Fibroblast of lung (primary cell): ENCODE results near the gene EDDM13. TPM values are rescaled to one million over a fixed set of nuclear protein-coding genes. Genes with fewer than 3 reads are reported as not detected.

ENCODE experiments used
- DNase-seq, 2 donors: peaks; one replicate each; pipeline versions ENCODE4 v3.0.0 to v3.0.0-alpha.2; 2010; ENCODE audit warnings: low read depth in 2 of 2
- H2AFZ ChIP-seq: 2 replicates; pipeline ENCODE4 v1.5.1; 2012; ENCODE audit warnings: low read length, control low read depth, inconsistent platforms
- H3K27ac ChIP-seq: 2 replicates; pipeline ENCODE4 v1.5.1; 2011; ENCODE audit warnings: low read length, control low read depth; ENCODE audit not compliant: insufficient read depth
- H3K27me3 ChIP-seq: 2 replicates; pipeline ENCODE4 v1.5.1; 2011; ENCODE audit warnings: mild to moderate bottlenecking, low read length; ENCODE audit not compliant: control insufficient read depth, insufficient read depth
- H3K36me3 ChIP-seq: 2 replicates; pipeline ENCODE4 v1.5.1; 2011; ENCODE audit warnings: low read length; ENCODE audit not compliant: control insufficient read depth, insufficient read depth
- H3K4me1 ChIP-seq: 2 replicates; pipeline ENCODE4 v1.5.1; 2011; ENCODE audit warnings: low read length; ENCODE audit not compliant: control insufficient read depth, insufficient read depth; ENCODE audit errors: extremely low read depth
- H3K4me2 ChIP-seq: 2 replicates; pipeline ENCODE4 v1.5.1; 2011; ENCODE audit warnings: low read length, control low read depth; ENCODE audit not compliant: insufficient read depth; ENCODE audit errors: extremely low read depth
- H3K4me3 ChIP-seq, 4 experiments: fragments of 200-600 bp in 1 of 4; sonication (generic) in 1 of 4; replicated peaks in 1 of 4; 2 replicates each; pipeline ENCODE4 v1.5.1; 2011 to 2016; ENCODE audit warnings: low read length in 4 of 4, low read depth in 3 of 4, mild to moderate bottlenecking in 3 of 4, control low read depth in 2 of 4, inconsistent platforms in 1 of 4, mixed read lengths in 1 of 4; ENCODE audit not compliant: insufficient read depth in 1 of 4; ENCODE audit errors: control extremely low read depth in 1 of 4
- H3K79me2 ChIP-seq: 2 replicates; pipeline ENCODE4 v1.5.1; 2012; ENCODE audit warnings: mild to moderate bottlenecking, low read length, inconsistent platforms; ENCODE audit not compliant: control insufficient read depth, insufficient read depth
- H3K9ac ChIP-seq: 2 replicates; pipeline ENCODE4 v1.5.1; 2011; ENCODE audit warnings: mild to moderate bottlenecking, low read length, control low read depth; ENCODE audit not compliant: insufficient read depth
- H3K9me3 ChIP-seq: 2 replicates; pipeline ENCODE4 v1.5.1; 2012; ENCODE audit warnings: low read depth, low read length; ENCODE audit not compliant: control insufficient read depth, insufficient read depth
- H4K20me1 ChIP-seq: 2 replicates; pipeline ENCODE4 v1.5.1; 2011; ENCODE audit warnings: low read length; ENCODE audit not compliant: control insufficient read depth, insufficient read depth; ENCODE audit errors: extremely low read depth
- EZH2 ChIP-seq: IDR thresholded peaks from 2 replicates; pipeline ENCODE4 v1.5.1; 2012; ENCODE audit warnings: low read length, control low read depth, mild to moderate bottlenecking; ENCODE audit errors: missing control alignments
- polyA minus RNA-seq: library from RNA; depleted of rRNA, polyadenylated mRNA; stranded (reverse); fragments of >200 nt; gene quantifications from 2 replicates; pipeline ENCODE4 v1.2.3, GENCODE V29; 2011; ENCODE audit warnings: low replicate concordance
- polyA plus RNA-seq, 2 donors: library from polyadenylated mRNA; depleted of rRNA in 1 of 2; stranded (reverse) in 1 of 2; unstranded in 1 of 2; fragments of >200 nt; gene quantifications; 2 replicates each; pipeline ENCODE4 v1.2.1, GENCODE V29; 2011 to 2012; ENCODE audit warnings: missing spikeins in 1 of 2
- total RNA-seq: library from RNA; depleted of rRNA; stranded (reverse); fragments of >200 nt; gene quantifications from 2 replicates; pipeline ENCODE4 v1.2.1, GENCODE V29; 2014
- TF ChIP-seq, protein P1 (sequence below), 2 donors: IDR thresholded peaks in 1 of 2; conservative IDR thresholded peaks in 1 of 2; 1 replicate in 1 of 2; 2 replicates in 1 of 2; pipeline ENCODE4 v1.5.1; 2011 to 2012; ENCODE audit warnings: low read length in 2 of 2, control low read depth in 1 of 2, inconsistent platforms in 1 of 2, low read depth in 1 of 2, mild to moderate bottlenecking in 1 of 2

EDDM13 gene
- total RNA-seq (not detected in 2 replicates), polyA plus RNA-seq (not detected in 2 replicates), polyA minus RNA-seq (not detected in 2 replicates)
- polyA plus RNA-seq (2012) = not detected in 2 replicates

- Histone ChIP-seq H3K9ac (no peak within 1 kb of the TSS), H3K4me2 (no peak within 1 kb of the TSS), H3K4me1 (no peaks in the 10 kb centered on the region), H3K36me3 (no peaks in the 10 kb centered on the region), H3K79me2 (no peaks in the 10 kb centered on the region), H4K20me1 (no peaks in the 10 kb centered on the region), H2AFZ (no peak within 1 kb of the TSS), H3K27ac (no peak within 1 kb of the TSS), H3K4me3 (no peak within 1 kb of the TSS), H3K9me3 (no peaks in the 10 kb centered on the region), H3K27me3 (no peaks in the 10 kb centered on the region)
- TF ChIP-seq EZH2 = no peak
- TF ChIP-seq, protein P1, sequence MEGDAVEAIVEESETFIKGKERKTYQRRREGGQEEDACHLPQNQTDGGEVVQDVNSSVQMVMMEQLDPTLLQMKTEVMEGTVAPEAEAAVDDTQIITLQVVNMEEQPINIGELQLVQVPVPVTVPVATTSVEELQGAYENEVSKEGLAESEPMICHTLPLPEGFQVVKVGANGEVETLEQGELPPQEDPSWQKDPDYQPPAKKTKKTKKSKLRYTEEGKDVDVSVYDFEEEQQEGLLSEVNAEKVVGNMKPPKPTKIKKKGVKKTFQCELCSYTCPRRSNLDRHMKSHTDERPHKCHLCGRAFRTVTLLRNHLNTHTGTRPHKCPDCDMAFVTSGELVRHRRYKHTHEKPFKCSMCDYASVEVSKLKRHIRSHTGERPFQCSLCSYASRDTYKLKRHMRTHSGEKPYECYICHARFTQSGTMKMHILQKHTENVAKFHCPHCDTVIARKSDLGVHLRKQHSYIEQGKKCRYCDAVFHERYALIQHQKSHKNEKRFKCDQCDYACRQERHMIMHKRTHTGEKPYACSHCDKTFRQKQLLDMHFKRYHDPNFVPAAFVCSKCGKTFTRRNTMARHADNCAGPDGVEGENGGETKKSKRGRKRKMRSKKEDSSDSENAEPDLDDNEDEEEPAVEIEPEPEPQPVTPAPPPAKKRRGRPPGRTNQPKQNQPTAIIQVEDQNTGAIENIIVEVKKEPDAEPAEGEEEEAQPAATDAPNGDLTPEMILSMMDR (conservative IDR thresholded peaks at IDR 0.05 in 1 of 2, IDR thresholded peaks at IDR 0.05 in 1 of 2; ENCODE audit: low read depth in 1 of 2, low read length in 2 of 2) = no peak
- peak in 1 of 2 donors; percentile 2 for DNase-seq
Observed at GRCh38 chr19:56272161-56272798, at the start of gene EDDM13. Gene EDDM13 (plus strand): TSS chr19:56272748. CDS start chr19:56272835, 87 bp downstream.

- no peak for TF ChIP-seq EZH2
- TF ChIP-seq, protein P1 (conservative IDR thresholded peaks at IDR 0.05 in 1 of 2, IDR thresholded peaks at IDR 0.05 in 1 of 2; ENCODE audit: low read depth in 1 of 2, low read length in 2 of 2) = no peak
- H3K9ac ChIP-seq = no peak overlapping the region
- H3K79me2 ChIP-seq = no peaks in the 10 kb centered on the region
Observed at GRCh38 chr19:56222901-56223300, 49.6 kb upstream of the EDDM13 start.

GRCh38 chr19:56223481-56223880 is 49.1 kb upstream of the EDDM13 start:
- Histone ChIP-seq H3K4me3 (no peak overlapping the region), H3K4me2 (no peak overlapping the region), H3K9ac (no peak overlapping the region), H3K4me1 (no peaks in the 10 kb centered on the region), H2AFZ (no peak overlapping the region), H3K36me3 (no peaks in the 10 kb centered on the region), H4K20me1 (no peaks in the 10 kb centered on the region), H3K27ac (no peak overlapping the region), H3K79me2 (no peaks in the 10 kb centered on the region), H3K9me3 (no peaks in the 10 kb centered on the region), H3K27me3 (no peaks in the 10 kb centered on the region)
- TF ChIP-seq, protein P1 (conservative IDR thresholded peaks at IDR 0.05 in 1 of 2, IDR thresholded peaks at IDR 0.05 in 1 of 2; ENCODE audit: low read depth in 1 of 2, low read length in 2 of 2) = no peak
- no peak for TF ChIP-seq EZH2
- no peak for DNase-seq

More at GRCh38 chr19:56222901-56223300, 49.6 kb upstream of the EDDM13 start:
- Histone ChIP-seq H2AFZ (no peak overlapping the region), H3K4me3 (no peak overlapping the region), H3K4me1 (no peaks in the 10 kb centered on the region), H3K36me3 (no peaks in the 10 kb centered on the region), H3K27me3 (no peaks in the 10 kb centered on the region), H3K27ac (no peak overlapping the region), H3K9me3 (no peaks in the 10 kb centered on the region), H3K4me2 (no peak overlapping the region), H4K20me1 (no peaks in the 10 kb centered on the region)
- no peak for DNase-seq
